HepG2 (cell line): ENCODE measurements around the gene EIF3L. TPM values are rescaled to one million over a fixed set of nuclear protein-coding genes. Genes with fewer than 3 reads are reported as not detected.

Experiments
- AGO1 ChIP-seq: fragments of 200-400 bp; formaldehyde crosslinking; IDR thresholded peaks from 2 replicates; pipeline ENCODE4 v1.6.1; 2017; ENCODE audit warnings: mild to moderate bottlenecking, low read depth, low read length, moderate library complexity; ENCODE audit not compliant: poor library complexity, severe bottlenecking
- CHD4 ChIP-seq: fragments of 200-600 bp; sonication (generic); IDR thresholded peaks from 2 replicates; pipeline ENCODE4 v1.7.0; 2017; ENCODE audit warnings: mild to moderate bottlenecking, low read length, borderline replicate concordance
- FLYWCH1 ChIP-seq: sonication (generic); formaldehyde crosslinking; IDR thresholded peaks from 2 replicates; pipeline ENCODE4 v1.8.1; 2023; ENCODE audit warnings: mild to moderate bottlenecking, missing genetic modification reagents
- HIVEP1 ChIP-seq: sonication (generic); formaldehyde crosslinking; IDR thresholded peaks from 2 replicates; pipeline ENCODE4 v1.4.0; 2020; ENCODE audit warnings: mild to moderate bottlenecking, missing genetic modification reagents
- HMGXB4 ChIP-seq, 2 experiments: sonication (generic) in 1 of 2; formaldehyde crosslinking in 1 of 2; IDR thresholded peaks; 2 replicates each; pipeline versions ENCODE4 v1.4.0 to v1.6.1; 2018 to 2020; ENCODE audit warnings: missing genetic modification reagents in 2 of 2, borderline replicate concordance in 1 of 2, low read depth in 1 of 2, mild to moderate bottlenecking in 1 of 2, missing biosample characterization in 1 of 2
- MED13 ChIP-seq: sonication (generic); formaldehyde crosslinking; IDR thresholded peaks from 2 replicates; pipeline ENCODE4 v1.5.0; 2020; ENCODE audit warnings: missing genetic modification reagents
- MXD4 ChIP-seq: IDR thresholded peaks from 2 replicates; pipeline ENCODE4 v1.6.1; 2016; ENCODE audit warnings: mild to moderate bottlenecking, missing biosample characterization, missing genetic modification reagents
- PCBP1 ChIP-seq: fragments of 200-400 bp; formaldehyde crosslinking; IDR thresholded peaks from 2 replicates; pipeline ENCODE4 v1.6.1; 2017; ENCODE audit warnings: mild to moderate bottlenecking, low read depth, low read length, borderline replicate concordance
- SIX4 ChIP-seq: sonication (generic); formaldehyde crosslinking; IDR thresholded peaks from 2 replicates; pipeline ENCODE4 v1.4.0; 2020; ENCODE audit warnings: missing genetic modification reagents
- ZBTB20 ChIP-seq: sonication (generic); formaldehyde crosslinking; IDR thresholded peaks from 2 replicates; pipeline ENCODE4 v1.8.1; 2023; ENCODE audit warnings: missing genetic modification reagents, low read depth, mild to moderate bottlenecking, borderline replicate concordance
- ZNF136 ChIP-seq: sonication (generic); formaldehyde crosslinking; IDR thresholded peaks from 2 replicates; pipeline ENCODE4 v1.8.1; 2022; ENCODE audit warnings: low read depth, mild to moderate bottlenecking, moderate library complexity, missing genetic modification reagents
- ZNF232 ChIP-seq: sonication (generic); formaldehyde crosslinking; IDR thresholded peaks from 2 replicates; pipeline ENCODE4 v1.4.0; 2020; ENCODE audit warnings: missing genetic modification reagents, borderline replicate concordance
- ZNF501 ChIP-seq: sonication (generic); formaldehyde crosslinking; IDR thresholded peaks from 2 replicates; pipeline ENCODE4 v1.5.1; 2020; ENCODE audit warnings: mild to moderate bottlenecking, moderate library complexity, missing genetic modification reagents
- ZNF605 ChIP-seq: sonication (generic); formaldehyde crosslinking; IDR thresholded peaks from 2 replicates; pipeline ENCODE4 v1.8.0; 2022; ENCODE audit warnings: mild to moderate bottlenecking, missing genetic modification reagents
- ZNF749 ChIP-seq: sonication (generic); formaldehyde crosslinking; IDR thresholded peaks from 2 replicates; pipeline ENCODE4 v1.8.0; 2022; ENCODE audit warnings: mild to moderate bottlenecking, missing genetic modification reagents, moderate library complexity, borderline replicate concordance
- ZNF800 ChIP-seq: sonication (generic); formaldehyde crosslinking; IDR thresholded peaks from 2 replicates; pipeline ENCODE4 v1.4.0; 2020; ENCODE audit warnings: missing genetic modification reagents
- polyA plus RNA-seq, 8 experiments: library from polyadenylated mRNA; depleted of rRNA in 3 of 8; stranded (reverse) in 7 of 8; unstranded in 1 of 8; fragments of >200 nt; fragmentation: Illumina TruSeq in 4 of 8; extraction: Trizol in 4 of 8; gene quantifications; 2 replicates each; pipeline versions ENCODE4 v1.2.1 to v1.2.3, GENCODE V29; 2011 to 2016; ENCODE audit warnings: low read depth in 4 of 8, missing spikeins in 1 of 8, mixed read lengths in 1 of 8; ENCODE audit not compliant: insufficient read depth in 1 of 8
- total RNA-seq, 5 experiments: library from RNA; depleted of rRNA; stranded (reverse); fragments of >200 nt; fragmentation: Illumina TruSeq; extraction: Trizol; gene quantifications; 2 replicates each; pipeline ENCODE4 v1.2.3, GENCODE V29; 2016; ENCODE audit warnings: low read depth in 1 of 5
- TF ChIP-seq, protein P1 (sequence below): sonication (generic); formaldehyde crosslinking; IDR thresholded peaks from 2 replicates; pipeline ENCODE4 v1.4.0; 2020; ENCODE audit warnings: missing genetic modification reagents
- TF ChIP-seq, protein P2 (sequence below): IDR thresholded peaks from 2 replicates; pipeline ENCODE4 v1.6.1; 2016; ENCODE audit warnings: mild to moderate bottlenecking, missing biosample characterization, missing genetic modification reagents
- TF ChIP-seq, protein P3 (sequence below): IDR thresholded peaks from 2 replicates; pipeline ENCODE4 v1.6.1; 2016; ENCODE audit warnings: mild to moderate bottlenecking

The EIF3L gene
- total and polyA plus RNA-seq, 2 of the 13 experiments (the other 11 are each of a cell fraction or from before 2014, with no cell fraction given), result 514 to 793 TPM

DNA sequence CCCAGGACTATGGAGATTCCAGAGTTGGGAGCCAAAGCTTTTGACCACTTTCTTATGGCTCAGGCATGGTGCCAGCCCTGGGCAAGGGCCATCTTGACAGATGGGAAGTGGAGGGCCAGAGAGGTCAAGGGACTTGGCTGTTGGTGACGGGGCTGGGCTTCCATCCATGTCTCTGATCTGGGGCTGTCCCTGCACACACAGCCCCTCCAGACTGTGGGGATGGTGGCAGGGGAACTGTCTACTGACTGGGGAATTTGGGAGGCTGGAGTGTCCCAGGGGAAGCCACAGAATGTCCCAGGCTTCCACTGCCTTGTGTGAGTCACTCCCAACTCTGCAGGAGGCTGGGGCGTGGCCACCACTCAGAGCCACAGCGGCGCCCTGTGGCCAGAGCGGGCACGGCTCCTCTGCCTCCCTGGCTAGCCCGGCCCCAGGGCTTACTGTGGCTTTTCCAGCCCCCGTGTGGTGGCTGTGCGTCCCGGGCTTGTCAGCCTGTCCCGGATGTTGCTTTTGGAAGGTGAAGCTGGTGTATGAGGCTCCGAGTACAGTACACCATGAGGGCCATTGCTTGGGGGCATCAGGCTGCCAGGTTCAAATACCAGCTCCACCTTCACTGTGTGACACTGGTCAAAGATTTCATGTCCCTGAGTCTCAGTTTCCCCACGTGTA lies 84.6 kb downstream of the EIF3L start (continued):
- TF ChIP-seq HIVEP1, result no peak
- TF ChIP-seq ZNF605 (CRISPR knock-in tag), result no peak
- no peak for TF ChIP-seq PCBP1
- TF ChIP-seq FLYWCH1 (CRISPR knock-in tag), result no peak
- TF ChIP-seq, protein P1, sequence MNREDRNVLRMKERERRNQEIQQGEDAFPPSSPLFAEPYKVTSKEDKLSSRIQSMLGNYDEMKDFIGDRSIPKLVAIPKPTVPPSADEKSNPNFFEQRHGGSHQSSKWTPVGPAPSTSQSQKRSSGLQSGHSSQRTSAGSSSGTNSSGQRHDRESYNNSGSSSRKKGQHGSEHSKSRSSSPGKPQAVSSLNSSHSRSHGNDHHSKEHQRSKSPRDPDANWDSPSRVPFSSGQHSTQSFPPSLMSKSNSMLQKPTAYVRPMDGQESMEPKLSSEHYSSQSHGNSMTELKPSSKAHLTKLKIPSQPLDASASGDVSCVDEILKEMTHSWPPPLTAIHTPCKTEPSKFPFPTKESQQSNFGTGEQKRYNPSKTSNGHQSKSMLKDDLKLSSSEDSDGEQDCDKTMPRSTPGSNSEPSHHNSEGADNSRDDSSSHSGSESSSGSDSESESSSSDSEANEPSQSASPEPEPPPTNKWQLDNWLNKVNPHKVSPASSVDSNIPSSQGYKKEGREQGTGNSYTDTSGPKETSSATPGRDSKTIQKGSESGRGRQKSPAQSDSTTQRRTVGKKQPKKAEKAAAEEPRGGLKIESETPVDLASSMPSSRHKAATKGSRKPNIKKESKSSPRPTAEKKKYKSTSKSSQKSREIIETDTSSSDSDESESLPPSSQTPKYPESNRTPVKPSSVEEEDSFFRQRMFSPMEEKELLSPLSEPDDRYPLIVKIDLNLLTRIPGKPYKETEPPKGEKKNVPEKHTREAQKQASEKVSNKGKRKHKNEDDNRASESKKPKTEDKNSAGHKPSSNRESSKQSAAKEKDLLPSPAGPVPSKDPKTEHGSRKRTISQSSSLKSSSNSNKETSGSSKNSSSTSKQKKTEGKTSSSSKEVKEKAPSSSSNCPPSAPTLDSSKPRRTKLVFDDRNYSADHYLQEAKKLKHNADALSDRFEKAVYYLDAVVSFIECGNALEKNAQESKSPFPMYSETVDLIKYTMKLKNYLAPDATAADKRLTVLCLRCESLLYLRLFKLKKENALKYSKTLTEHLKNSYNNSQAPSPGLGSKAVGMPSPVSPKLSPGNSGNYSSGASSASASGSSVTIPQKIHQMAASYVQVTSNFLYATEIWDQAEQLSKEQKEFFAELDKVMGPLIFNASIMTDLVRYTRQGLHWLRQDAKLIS, result no peak
- TF ChIP-seq AGO1, result peak; percentile 38
- TF ChIP-seq, protein P2, sequence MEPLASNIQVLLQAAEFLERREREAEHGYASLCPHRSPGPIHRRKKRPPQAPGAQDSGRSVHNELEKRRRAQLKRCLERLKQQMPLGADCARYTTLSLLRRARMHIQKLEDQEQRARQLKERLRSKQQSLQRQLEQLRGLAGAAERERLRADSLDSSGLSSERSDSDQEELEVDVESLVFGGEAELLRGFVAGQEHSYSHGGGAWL (CRISPR knock-in tag), result peak; percentile 82; the same call in 1 of the 2 replicates
- TF ChIP-seq HMGXB4 (CRISPR knock-in tag; IDR thresholded peaks at IDR 0.05; ENCODE audit: borderline replicate concordance in 1 of 2, low read depth in 1 of 2), result peak; percentile 84 to 95
- TF ChIP-seq ZBTB20 (CRISPR knock-in tag), result no peak
- 0 out of 2 replicates have a peak, but pooled peaks have one; percentile 39 for TF ChIP-seq ZNF800 (CRISPR knock-in tag)
- no peak for TF ChIP-seq CHD4
- peak; percentile 47; the same call in 1 of the 2 replicates for TF ChIP-seq ZNF232 (CRISPR knock-in tag)
- TF ChIP-seq ZNF136, result no peak
- peak; percentile 48; the same call in 1 of the 2 replicates for TF ChIP-seq MED13
- TF ChIP-seq ZNF749 (CRISPR knock-in tag), result no peak
- 0 out of 2 replicates have a peak, but pooled peaks have one; percentile 21 for TF ChIP-seq SIX4 (CRISPR knock-in tag)
- TF ChIP-seq ZNF501 (CRISPR knock-in tag), result peak; percentile 42; the same call in 1 of the 2 replicates
- TF ChIP-seq, protein P3, sequence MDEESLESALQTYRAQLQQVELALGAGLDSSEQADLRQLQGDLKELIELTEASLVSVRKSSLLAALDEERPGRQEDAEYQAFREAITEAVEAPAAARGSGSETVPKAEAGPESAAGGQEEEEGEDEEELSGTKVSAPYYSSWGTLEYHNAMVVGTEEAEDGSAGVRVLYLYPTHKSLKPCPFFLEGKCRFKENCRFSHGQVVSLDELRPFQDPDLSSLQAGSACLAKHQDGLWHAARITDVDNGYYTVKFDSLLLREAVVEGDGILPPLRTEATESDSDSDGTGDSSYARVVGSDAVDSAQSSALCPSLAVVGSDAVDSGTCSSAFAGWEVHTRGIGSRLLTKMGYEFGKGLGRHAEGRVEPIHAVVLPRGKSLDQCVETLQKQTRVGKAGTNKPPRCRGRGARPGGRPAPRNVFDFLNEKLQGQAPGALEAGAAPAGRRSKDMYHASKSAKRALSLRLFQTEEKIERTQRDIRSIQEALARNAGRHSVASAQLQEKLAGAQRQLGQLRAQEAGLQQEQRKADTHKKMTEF (CRISPR knock-in tag), result peak; percentile 70; the same call in 1 of the 2 replicates
- TF ChIP-seq MXD4 (CRISPR knock-in tag), result 0 out of 2 replicates have a peak, but pooled peaks have one; percentile 55
